ENCODE data around the gene NOP53.
"Not testable (repeated sequence)": the region's sequence is repeated elsewhere in the genome, so short reads cannot be mapped to it uniquely, and the experiment has no call there.

The NOP53 gene

GRCh38 chr19:47726467-47726866, 18.9 kb upstream of the NOP53 start:
- Histone ChIP-seq H3K4me1 (ENCODE audit: insufficient read depth, low read length) (no peaks in the 10 kb centered on the region), H3K4me3 (ENCODE audit: low read length) (no peak overlapping the region)

GRCh38 chr19:47728295-47728694, 17.1 kb upstream of the NOP53 start:
- H3K36me3 ChIP-seq (ENCODE audit: insufficient read depth, low read length); H3K4me1 ChIP-seq (ENCODE audit: insufficient read depth, low read length); H3K9me3 ChIP-seq (ENCODE audit: low read length); H3K4me3 ChIP-seq (ENCODE audit: low read length); H2AFZ ChIP-seq (ENCODE audit: low read depth, low read length): not testable (repeated sequence)
- H3K27me3 ChIP-seq (ENCODE audit: insufficient read depth, low read length) = peaks cover 13% of the 10 kb centered on the region

More at GRCh38 chr19:47726467-47726866, 18.9 kb upstream of the NOP53 start:
- no peak overlapping the region for H2AFZ ChIP-seq (ENCODE audit: low read depth, low read length)
- H3K36me3 ChIP-seq (ENCODE audit: insufficient read depth, low read length) = no peaks in the 10 kb centered on the region
- H3K27me3 ChIP-seq (ENCODE audit: insufficient read depth, low read length) = peaks cover 13% of the 10 kb centered on the region
- no peaks in the 10 kb centered on the region for H3K9me3 ChIP-seq (ENCODE audit: low read length)

- Histone ChIP-seq H2AFZ (ENCODE audit: low read depth, low read length) (no peak overlapping the region), H3K9me3 (ENCODE audit: low read length) (no peaks in the 10 kb centered on the region), H3K27me3 (ENCODE audit: insufficient read depth, low read length) (peaks cover 13% of the 10 kb centered on the region), H3K4me3 (ENCODE audit: low read length) (no peak overlapping the region), H3K4me1 (ENCODE audit: insufficient read depth, low read length) (no peaks in the 10 kb centered on the region), H3K36me3 (ENCODE audit: insufficient read depth, low read length) (no peaks in the 10 kb centered on the region)
These were observed 15.9 kb upstream of the NOP53 start for GRCh38 chr19:47729468-47729798.

GRCh38 chr19:47729799-47730520, 15.4 kb upstream of the NOP53 start:
- Histone ChIP-seq H3K4me1 (ENCODE audit: insufficient read depth, low read length) (no peaks in the 10 kb centered on the region), H3K27me3 (ENCODE audit: insufficient read depth, low read length) (peaks cover 13% of the 10 kb centered on the region), H3K9me3 (ENCODE audit: low read length) (no peaks in the 10 kb centered on the region), H3K4me3 (ENCODE audit: low read length) (no peak overlapping the region), H3K36me3 (ENCODE audit: insufficient read depth, low read length) (no peaks in the 10 kb centered on the region), H2AFZ (ENCODE audit: low read depth, low read length) (no peak overlapping the region)

- Histone ChIP-seq H2AFZ (ENCODE audit: low read depth, low read length) (no peak overlapping the region), H3K36me3 (ENCODE audit: insufficient read depth, low read length) (no peaks in the 10 kb centered on the region), H3K4me3 (ENCODE audit: low read length) (no peak overlapping the region), H3K27me3 (ENCODE audit: insufficient read depth, low read length) (peaks cover 13% of the 10 kb centered on the region), H3K4me1 (ENCODE audit: insufficient read depth, low read length) (no peaks in the 10 kb centered on the region), H3K9me3 (ENCODE audit: low read length) (no peaks in the 10 kb centered on the region)
These were observed 14.8 kb upstream of the NOP53 start for GRCh38 chr19:47730521-47730889.

GRCh38 chr19:47730910-47731309, 14.4 kb upstream of the NOP53 start:
- Histone ChIP-seq H2AFZ (ENCODE audit: low read depth, low read length) (no peak overlapping the region), H3K9me3 (ENCODE audit: low read length) (no peaks in the 10 kb centered on the region), H3K27me3 (ENCODE audit: insufficient read depth, low read length) (peaks cover 13% of the 10 kb centered on the region), H3K4me3 (ENCODE audit: low read length) (no peak overlapping the region), H3K4me1 (ENCODE audit: insufficient read depth, low read length) (no peaks in the 10 kb centered on the region), H3K36me3 (ENCODE audit: insufficient read depth, low read length) (no peaks in the 10 kb centered on the region)

- Histone ChIP-seq H2AFZ (ENCODE audit: low read depth, low read length) (no peak overlapping the region), H3K4me3 (ENCODE audit: low read length) (no peak overlapping the region), H3K36me3 (ENCODE audit: insufficient read depth, low read length) (no peaks in the 10 kb centered on the region), H3K27me3 (ENCODE audit: insufficient read depth, low read length) (peaks cover 4% of the 10 kb centered on the region), H3K9me3 (ENCODE audit: low read length) (no peaks in the 10 kb centered on the region), H3K4me1 (ENCODE audit: insufficient read depth, low read length) (no peaks in the 10 kb centered on the region)
These were observed 10.2 kb upstream of the NOP53 start for GRCh38 chr19:47735131-47735530.

- Histone ChIP-seq H3K4me1 (ENCODE audit: insufficient read depth, low read length) (no peaks in the 10 kb centered on the region), H3K9me3 (ENCODE audit: low read length) (no peaks in the 10 kb centered on the region), H3K4me3 (ENCODE audit: low read length) (no peak overlapping the region), H3K27me3 (ENCODE audit: insufficient read depth, low read length) (no peaks in the 10 kb centered on the region), H2AFZ (ENCODE audit: low read depth, low read length) (no peak overlapping the region), H3K36me3 (ENCODE audit: insufficient read depth, low read length) (no peaks in the 10 kb centered on the region)
These were observed 4.4 kb upstream of the NOP53 start for GRCh38 chr19:47740866-47741519.

- no peaks in the 10 kb centered on the region for H3K27me3 ChIP-seq (ENCODE audit: insufficient read depth, low read length)
- no peaks in the 10 kb centered on the region for H3K9me3 ChIP-seq (ENCODE audit: low read length)
- H2AFZ ChIP-seq (ENCODE audit: low read depth, low read length) = no peak overlapping the region
- H3K4me3 ChIP-seq (ENCODE audit: low read length) = no peak overlapping the region
- H3K4me1 ChIP-seq (ENCODE audit: insufficient read depth, low read length) = peaks cover 2% of the 10 kb centered on the region
- peaks cover under 1% of the 10 kb centered on the region for H3K36me3 ChIP-seq (ENCODE audit: insufficient read depth, low read length)
These were observed 3.7 kb upstream of the NOP53 start for GRCh38 chr19:47741544-47742140.

- Histone ChIP-seq H3K36me3 (ENCODE audit: insufficient read depth, low read length) (peaks cover 7% of the 10 kb centered on the region), H3K4me1 (ENCODE audit: insufficient read depth, low read length) (peaks cover 2% of the 10 kb centered on the region), H3K9me3 (ENCODE audit: low read length) (no peaks in the 10 kb centered on the region), H2AFZ (ENCODE audit: low read depth, low read length) (peak overlapping the region; percentile 31), H3K27me3 (ENCODE audit: insufficient read depth, low read length) (no peaks in the 10 kb centered on the region), H3K4me3 (ENCODE audit: low read length) (no peak overlapping the region)
These were observed 2.7 kb upstream of the NOP53 start for GRCh38 chr19:47742634-47743033.

- not testable (repeated sequence) for H3K4me1 ChIP-seq (ENCODE audit: insufficient read depth, low read length); H3K9me3 ChIP-seq (ENCODE audit: low read length); H3K27me3 ChIP-seq (ENCODE audit: insufficient read depth, low read length); H2AFZ ChIP-seq (ENCODE audit: low read depth, low read length)
- H3K4me3 ChIP-seq (ENCODE audit: low read length) = peak overlapping the region; percentile 81
- H3K36me3 ChIP-seq (ENCODE audit: insufficient read depth, low read length) = peaks cover 37% of the 10 kb centered on the region
These were observed 783 bp downstream of the NOP53 start for GRCh38 chr19:47746129-47746528.

GRCh38 chr19:47749326-47749725, 4.0 kb downstream of the NOP53 start:
- no peaks in the 10 kb centered on the region for H3K27me3 ChIP-seq (ENCODE audit: insufficient read depth, low read length)
- H3K4me1 ChIP-seq (ENCODE audit: insufficient read depth, low read length) = peaks cover 2% of the 10 kb centered on the region
- H2AFZ ChIP-seq (ENCODE audit: low read depth, low read length) = no peak overlapping the region
- H3K9me3 ChIP-seq (ENCODE audit: low read length) = no peaks in the 10 kb centered on the region
- no peak overlapping the region for H3K4me3 ChIP-seq (ENCODE audit: low read length)
- peaks cover 65% of the 10 kb centered on the region for H3K36me3 ChIP-seq (ENCODE audit: insufficient read depth, low read length)

- peaks cover 78% of the 10 kb centered on the region for H3K36me3 ChIP-seq (ENCODE audit: insufficient read depth, low read length)
- H3K4me1 ChIP-seq (ENCODE audit: insufficient read depth, low read length) = peaks cover 2% of the 10 kb centered on the region
- no peaks in the 10 kb centered on the region for H3K9me3 ChIP-seq (ENCODE audit: low read length)
- no peak overlapping the region for H3K4me3 ChIP-seq (ENCODE audit: low read length)
- H2AFZ ChIP-seq (ENCODE audit: low read depth, low read length) = no peak overlapping the region
- no peaks in the 10 kb centered on the region for H3K27me3 ChIP-seq (ENCODE audit: insufficient read depth, low read length)
These were observed 5.4 kb downstream of the NOP53 start for GRCh38 chr19:47750752-47751151.
